Esophagus squamous epithelium (tissue), 4 donors: ENCODE data around the gene ZNF592.

Experiments used
- CTCF ChIP-seq, 6 experiments: fragments of 450-650 bp in 4 of 6; fragments of 200-600 bp in 2 of 6; sonication (generic) in 2 of 6; IDR thresholded peaks; one replicate each; pipeline ENCODE4 v1.5.1; 2016 to 2019; ENCODE audit warnings: antibody characterized with exemption in 6 of 6, mild to moderate bottlenecking in 4 of 6, moderate library complexity in 4 of 6
- POLR2A ChIP-seq, 4 donors: fragments of 450-650 bp; IDR thresholded peaks; one replicate each; pipeline ENCODE4 v1.6.1; 2017; ENCODE audit warnings: antibody characterized with exemption in 4 of 4, mild to moderate bottlenecking in 4 of 4, moderate library complexity in 3 of 4

GRCh38 chr15:84759018-84759417, 10.6 kb downstream of the ZNF592 start:
- no peak for TF ChIP-seq CTCF (IDR thresholded peaks at IDR 0.05)
- no peak for TF ChIP-seq POLR2A (IDR thresholded peaks at IDR 0.05)
